HG02852 (cell line): ENCODE results near the gene GNG5.
"Not testable (repeated sequence)": the region's sequence is repeated elsewhere in the genome, so short reads cannot be mapped to it uniquely, and the experiment has no call there.

ENCODE experiments used
- ATAC-seq: cut with Tn5 transposase; IDR thresholded peaks from one replicate; pipeline ENCODE4 v1.9.1; 2021; ENCODE audit warnings: mild to moderate bottlenecking, moderate library complexity; ENCODE audit not compliant: unreplicated experiment

Gene GNG5

DNA sequence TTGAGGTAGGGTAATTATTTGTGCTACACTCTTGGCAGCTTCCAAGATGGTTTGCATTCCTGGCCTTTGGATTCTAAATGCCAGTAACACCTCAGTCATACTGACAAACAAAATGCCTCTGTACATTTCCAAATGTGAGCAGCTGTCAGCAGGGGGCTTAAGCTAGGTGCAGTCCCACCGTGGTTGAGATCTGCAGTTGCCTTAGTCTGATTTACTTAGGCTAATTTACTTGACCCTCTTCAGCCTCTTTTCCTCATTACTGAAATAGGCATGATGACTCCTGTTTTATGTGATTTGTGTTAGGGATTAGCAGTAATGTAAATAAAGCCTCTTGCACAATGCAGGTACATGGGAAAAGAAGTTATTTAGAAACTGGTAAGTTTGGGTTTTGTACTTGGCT lies 13.7 kb downstream of the GNG5 start:
- ATAC-seq: no peak

DNA sequence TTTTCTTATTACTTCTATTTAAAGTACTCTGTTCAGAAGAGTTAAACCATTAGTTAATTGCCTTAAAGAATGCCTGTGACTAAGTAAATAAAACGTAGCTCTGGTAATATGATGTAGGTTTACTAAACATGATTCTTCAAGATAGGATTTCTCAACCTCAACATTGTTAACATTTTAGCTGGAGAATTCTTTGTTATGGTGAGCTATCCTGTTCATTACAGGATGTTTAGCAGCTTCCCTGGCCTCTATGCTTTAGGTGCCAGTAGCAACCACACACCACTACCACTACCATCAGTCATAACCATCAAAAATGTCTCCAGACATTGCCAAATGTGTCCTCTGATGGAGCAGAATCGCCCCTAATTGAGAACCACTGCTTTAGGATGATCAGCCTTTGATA lies 16.6 kb downstream of the GNG5 start:
- ATAC-seq: no peak

DNA sequence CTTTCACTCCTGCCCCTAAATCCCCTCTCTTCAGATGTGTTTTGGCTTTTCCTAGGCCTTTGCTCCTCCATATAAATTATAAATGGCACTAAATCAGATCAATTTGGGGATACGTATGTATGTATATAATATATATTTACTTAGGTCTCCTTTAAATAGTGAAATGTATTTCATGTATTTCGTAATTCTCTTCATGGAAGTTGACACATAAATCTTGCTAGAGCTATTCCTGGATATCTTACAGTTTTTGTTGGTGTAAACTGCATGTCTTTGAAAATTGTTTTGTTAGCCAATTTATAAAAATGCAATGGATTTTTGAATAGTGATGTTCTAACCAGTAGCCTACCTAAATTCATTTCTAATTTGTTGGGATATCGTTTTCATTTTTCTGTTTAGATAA lies 18.3 kb downstream of the GNG5 start:
- ATAC-seq: no peak

DNA sequence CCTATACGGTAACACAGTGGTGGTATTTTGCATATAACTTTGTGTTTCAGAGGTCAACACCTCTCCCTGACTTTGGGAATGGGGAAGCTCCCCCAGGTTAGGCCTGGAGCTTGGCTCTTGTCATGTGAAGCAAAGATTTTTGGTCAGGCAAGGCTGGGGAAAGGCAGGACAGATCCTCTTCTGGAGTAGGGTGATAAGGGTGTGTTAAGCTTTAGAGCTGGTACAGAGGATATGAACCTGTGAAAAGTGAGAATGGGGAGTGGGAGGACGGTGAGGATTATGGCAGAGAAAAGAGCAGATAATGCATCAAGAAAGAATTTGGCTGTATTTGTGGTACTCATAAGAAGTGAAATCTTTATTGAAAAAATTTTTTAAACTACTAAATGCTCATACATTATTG lies 25.1 kb downstream of the GNG5 start:
- ATAC-seq: no peak

DNA sequence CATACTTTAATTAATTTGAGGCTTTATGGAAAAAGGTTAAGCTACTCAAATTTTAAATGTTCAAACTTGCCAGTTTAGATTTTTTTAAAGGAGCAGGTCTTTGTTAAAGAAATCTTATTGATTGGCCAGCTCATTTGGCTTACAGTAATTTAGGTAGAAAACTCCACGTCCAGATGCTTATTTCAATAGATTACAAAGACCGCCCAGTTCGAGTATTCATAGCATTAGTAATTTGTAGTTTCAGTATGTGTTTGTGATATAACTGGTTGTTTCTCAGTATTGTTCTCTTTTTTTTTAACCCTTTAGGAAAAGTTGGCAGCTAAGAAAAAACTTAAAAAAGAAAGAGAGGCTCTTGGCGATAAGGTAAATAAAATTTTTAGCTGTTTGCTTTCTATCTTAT lies 25.7 kb downstream of the GNG5 start:
- ATAC-seq: peak; percentile 31

DNA sequence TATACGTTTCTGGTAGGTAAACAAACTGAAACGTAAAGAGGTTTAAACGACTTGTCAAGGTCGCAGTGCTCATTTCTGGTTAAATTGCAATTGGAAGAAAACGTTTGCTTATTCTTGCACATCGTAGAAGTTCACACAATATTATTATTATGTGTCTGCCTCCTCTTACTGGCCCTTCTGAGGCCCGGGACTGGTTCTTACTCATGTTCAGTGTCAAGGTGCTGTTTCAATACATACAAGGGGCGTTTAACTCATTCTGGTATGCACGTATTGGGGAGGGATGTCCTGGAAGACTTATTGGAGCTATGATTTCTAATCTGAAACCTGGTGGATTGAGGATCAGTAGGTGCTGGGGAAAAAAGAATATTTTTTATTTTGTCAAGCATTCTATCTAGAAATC lies 26.4 kb downstream of the GNG5 start:
- ATAC-seq: no peak

DNA sequence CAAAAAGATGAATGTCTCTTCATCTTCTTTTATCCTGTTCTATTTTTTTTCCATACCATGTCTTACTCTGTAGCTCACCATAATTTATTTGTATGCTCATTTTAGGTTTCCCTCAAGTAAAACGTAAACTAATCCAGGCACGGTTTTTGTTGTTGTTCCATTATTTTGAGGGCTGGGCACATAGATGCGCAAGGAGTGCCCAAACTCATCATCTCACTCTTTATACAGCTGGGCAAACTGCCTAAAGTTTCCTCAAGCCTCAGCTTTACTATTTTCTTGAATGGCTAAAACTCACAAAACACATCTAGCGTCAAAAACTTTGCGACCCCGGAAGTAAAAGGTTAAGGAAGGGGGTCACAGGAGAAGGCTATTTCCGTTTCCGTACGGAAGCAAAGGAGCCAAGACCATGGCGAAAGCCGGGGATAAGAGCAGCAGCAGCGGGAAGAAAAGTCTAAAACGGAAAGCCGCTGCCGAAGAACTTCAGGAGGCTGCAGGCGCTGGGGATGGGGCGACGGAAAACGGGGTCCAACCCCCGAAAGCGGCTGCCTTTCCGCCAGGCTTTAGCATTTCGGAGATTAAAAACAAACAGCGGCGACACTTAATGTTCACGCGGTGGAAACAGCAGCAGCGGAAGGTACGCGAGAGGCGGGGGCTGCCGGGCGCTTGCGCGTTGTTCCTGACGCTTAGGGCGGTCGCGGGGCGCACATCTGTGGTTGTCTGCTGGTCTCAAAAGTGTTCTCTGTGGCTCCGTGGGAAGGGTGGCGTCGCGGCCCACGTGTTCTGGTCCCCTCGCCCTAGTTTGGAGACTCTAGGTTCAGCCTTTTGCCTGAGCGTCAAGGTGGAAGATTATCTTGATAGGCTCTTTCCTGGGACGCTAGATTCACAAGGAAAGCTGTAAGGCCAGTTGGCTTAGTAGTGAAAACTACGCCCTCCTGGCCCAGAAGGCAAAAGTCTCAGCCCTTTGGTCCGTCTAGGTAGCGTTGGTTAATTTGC lies 27.2 kb downstream of the GNG5 start, which contains the start of gene RPF1:
TSS of gene RPF1 (plus strand) at position 391 of the 993 bp plus-strand sequence. CDS start at position 407, 16 bp downstream.
- peak; percentile 97 for ATAC-seq

DNA sequence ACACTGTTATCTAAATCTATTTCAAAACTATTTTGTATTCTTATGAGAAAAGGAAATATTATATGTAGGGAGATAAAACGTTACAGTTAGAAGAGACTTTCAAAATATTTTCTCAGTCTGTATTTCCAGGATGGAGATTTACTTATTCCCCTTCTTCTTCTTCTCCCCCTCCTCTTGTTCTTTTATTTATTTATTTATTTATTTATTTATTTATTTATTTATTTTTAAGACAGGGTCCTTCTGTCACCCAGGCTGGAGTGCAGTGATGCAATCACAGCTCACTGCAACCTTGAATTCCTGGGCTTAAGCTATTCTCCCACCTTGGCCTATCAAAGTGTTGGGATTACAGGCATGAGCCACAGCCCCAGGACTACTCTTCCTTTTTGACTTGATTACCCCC lies 30.2 kb downstream of the GNG5 start:
- ATAC-seq: no peak

DNA sequence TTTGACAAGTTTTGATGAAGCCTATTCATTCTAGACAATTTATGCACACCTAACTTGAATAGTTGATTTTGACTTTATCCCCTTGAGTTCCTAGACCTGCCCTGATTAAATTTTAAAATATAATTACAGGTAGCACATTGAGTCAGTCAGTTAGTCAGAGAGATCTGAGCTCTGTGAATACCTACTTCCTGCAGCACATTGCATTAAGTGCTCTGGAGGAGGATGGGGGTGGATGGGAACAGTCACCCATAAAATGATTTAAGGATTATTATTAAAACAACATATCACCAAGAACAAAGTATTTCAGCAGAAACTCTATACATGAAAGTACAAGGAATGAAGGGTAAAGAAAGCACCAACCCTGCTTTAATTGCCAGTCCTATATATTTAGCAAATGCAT lies 39.1 kb downstream of the GNG5 start:
- ATAC-seq: no peak

DNA sequence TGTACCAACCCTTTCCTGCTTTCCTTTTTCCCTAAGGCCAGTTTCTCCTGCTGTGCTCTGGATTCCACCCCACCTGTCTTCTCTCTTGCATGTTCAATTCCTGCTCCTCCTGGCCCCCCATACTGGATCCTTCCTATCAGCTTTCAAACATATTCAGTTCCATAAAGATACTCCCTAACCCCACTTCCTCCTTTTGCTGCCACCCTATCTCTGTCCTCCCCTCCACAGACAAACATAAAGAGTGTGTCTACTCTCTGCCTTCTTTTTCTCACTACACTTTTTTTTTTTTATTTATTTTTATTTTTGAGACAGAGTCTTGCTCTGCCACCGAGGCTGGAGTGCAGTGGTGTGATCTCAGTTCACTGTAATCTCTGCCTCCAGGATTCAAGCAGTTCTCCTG lies 44.3 kb downstream of the GNG5 start:
- ATAC-seq: no peak

DNA sequence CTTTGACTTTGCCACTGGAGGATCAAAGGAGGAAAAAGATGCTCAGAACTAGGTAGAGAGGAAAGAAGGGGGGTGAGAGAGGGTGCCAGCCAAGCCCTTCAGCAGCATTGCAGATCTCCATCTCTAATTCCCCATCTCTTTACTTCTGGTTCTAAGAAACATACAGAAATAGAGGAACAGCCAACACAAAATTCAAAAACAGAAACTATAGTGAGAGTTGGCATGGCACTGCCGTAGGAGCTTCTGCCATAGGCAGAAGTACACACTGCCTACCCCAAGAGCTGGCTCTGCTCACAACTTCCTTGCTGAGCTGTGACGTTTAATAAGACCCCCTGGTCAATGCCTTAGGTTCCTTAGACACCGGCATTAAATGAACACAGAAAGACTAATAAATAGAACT lies 53.9 kb downstream of the GNG5 start:
- no peak for ATAC-seq

DNA sequence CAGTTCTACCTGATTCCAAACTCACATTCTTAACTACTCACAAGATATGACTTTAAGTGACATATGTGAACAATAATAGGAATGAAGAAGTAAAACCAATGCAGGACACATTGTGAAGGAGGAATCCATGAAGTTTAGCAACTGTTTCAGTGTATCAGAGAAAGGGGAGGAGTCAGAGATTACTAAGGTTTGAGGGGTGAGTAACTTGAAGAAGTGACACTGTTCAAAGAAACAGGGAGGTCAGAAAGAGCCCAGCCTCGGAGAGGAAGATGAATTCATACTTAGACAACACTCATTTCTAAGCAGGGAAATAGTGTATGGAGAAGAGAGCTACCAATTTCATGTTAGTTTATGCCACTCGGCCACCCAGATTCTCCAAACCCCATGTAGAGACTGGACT lies 55.5 kb downstream of the GNG5 start:
- ATAC-seq: no peak

DNA sequence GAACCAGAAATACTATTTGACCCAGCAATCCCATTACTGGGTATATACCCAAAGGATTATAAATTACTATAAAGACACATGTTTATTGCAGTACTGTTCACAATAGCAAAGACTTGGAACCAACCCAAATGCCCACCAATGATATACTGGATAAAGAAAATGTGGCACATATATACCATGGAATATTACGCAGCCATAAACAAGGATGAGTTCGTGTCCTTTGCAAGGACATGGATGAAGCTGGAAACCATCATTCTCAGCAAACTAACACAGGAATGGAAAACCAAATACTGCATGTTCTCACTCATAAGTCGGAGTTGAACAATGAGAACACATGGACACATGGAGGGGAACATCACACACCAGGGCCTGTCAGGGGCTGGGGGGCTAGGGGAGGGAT lies 57.7 kb downstream of the GNG5 start:
- not testable (repeated sequence) for ATAC-seq
